Tibial nerve (tissue), 4 donors: ENCODE data around the gene TSPAN15.

ENCODE experiments used
- CTCF ChIP-seq, 5 experiments: fragments of 200-600 bp in 3 of 5; fragments of 450-650 bp in 2 of 5; sonication (generic) in 3 of 5; IDR thresholded peaks; one replicate each; pipeline ENCODE4 v1.5.1; 2016 to 2019; ENCODE audit warnings: antibody characterized with exemption in 5 of 5, mild to moderate bottlenecking in 3 of 5, moderate library complexity in 2 of 5
- EP300 ChIP-seq, 2 donors: sonication (generic); formaldehyde crosslinking; IDR thresholded peaks; one replicate each; pipeline ENCODE4 v1.6.1; 2017; ENCODE audit warnings: antibody characterized with exemption in 2 of 2, mild to moderate bottlenecking in 1 of 2
- POLR2A ChIP-seq, 2 donors: fragments of 450-650 bp; IDR thresholded peaks; one replicate each; pipeline ENCODE4 v1.6.1; 2017; ENCODE audit warnings: antibody characterized with exemption in 2 of 2, mild to moderate bottlenecking in 2 of 2, moderate library complexity in 2 of 2

GRCh38 chr10:69513617-69514016 is 62.4 kb downstream of the TSPAN15 start:
- no peak for TF ChIP-seq CTCF (IDR thresholded peaks at IDR 0.05)
- TF ChIP-seq POLR2A (IDR thresholded peaks at IDR 0.05), result no peak
- TF ChIP-seq EP300 (IDR thresholded peaks at IDR 0.05), result no peak
